K562 treated with DMSO at 1 percent for 4 hours (cell line): ENCODE data around the gene ACTC1. TPM values are rescaled to one million over a fixed set of nuclear protein-coding genes. Genes with fewer than 3 reads are reported as not detected.

Experiments
- total RNA-seq: library from RNA; unstranded; fragments of 300-600 nt; gene quantifications from 2 replicates; pipeline ENCODE4 v1.2.3, GENCODE V29; 2022; ENCODE audit not compliant: insufficient read depth

The ACTC1 gene
- not detected in 2 replicates for total RNA-seq

GRCh38 chr15:34795267-34796081, at the start of gene ACTC1:
Gene ACTC1, minus strand, starts transcription at chr15:34795549. Its CDS starts 741 bp downstream, at chr15:34794808.

DNA sequence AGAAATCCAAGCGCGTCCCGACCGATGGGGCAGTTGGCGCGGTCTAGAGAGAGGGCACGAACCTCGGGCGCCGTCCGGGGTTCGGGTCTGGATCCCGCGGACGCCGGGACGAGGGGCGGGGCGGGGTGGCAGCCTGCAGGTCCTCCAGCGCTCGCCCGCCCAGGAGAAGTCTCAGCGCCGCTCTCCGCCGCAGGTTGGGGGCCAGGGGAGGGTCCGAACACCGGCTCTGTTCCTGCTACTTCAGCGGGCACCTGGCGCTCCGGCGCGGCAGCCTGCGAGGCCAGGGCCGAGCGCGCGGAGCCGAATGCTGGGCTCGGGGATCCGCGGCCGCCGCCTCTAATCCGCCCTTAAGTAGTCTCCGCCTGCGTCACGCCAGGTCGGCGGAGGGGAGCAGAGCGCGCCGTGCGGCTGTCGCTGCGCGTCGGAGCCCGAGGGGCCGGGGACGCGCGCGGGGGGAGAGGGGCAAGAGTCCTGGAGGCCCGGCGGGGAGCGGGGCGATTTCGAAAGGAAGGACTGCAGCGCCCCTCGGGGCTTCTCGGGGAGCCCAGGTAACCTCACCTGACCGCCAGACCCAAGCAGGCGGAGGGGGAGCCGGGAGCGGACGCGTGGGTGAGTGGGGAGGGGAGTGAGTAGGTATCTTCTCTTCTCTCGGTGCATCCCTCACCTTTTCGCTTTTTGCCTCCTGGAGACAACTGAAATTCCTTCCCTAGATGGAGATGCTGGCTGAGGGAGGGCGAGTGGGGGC, 40.5 kb downstream of the ACTC1 start, which contains the start of gene GJD2:
GJD2 (minus strand) TSS at position 325 of the 745 bp plus-strand sequence. CDS start 510 bp downstream, outside the sequence.

Other genes with a start within 250 kb of the ACTC1 start
- 29.8 and 81.2 TPM in 2 replicates for gene GOLGA8B, start 211.9 kb downstream of the ACTC1 start, total RNA-seq
- gene GJD2, start 40.6 kb downstream of the ACTC1 start, total RNA-seq, result not detected in 2 replicates
- gene AQR, start 174.2 kb upstream of the ACTC1 start, total RNA-seq, result 8.4 TPM in 2 replicates
- 7.4 and 10.0 TPM in 2 replicates for gene ZNF770, start 192.7 kb upstream of the ACTC1 start, total RNA-seq